ENCODE measurements around the gene HRCT1. TPM values are rescaled to one million over a fixed set of nuclear protein-coding genes. Genes with fewer than 3 reads are reported as not detected.

Gene HRCT1
- total and polyA plus RNA-seq, 2 experiments from 2014 or later = not detected

DNA sequence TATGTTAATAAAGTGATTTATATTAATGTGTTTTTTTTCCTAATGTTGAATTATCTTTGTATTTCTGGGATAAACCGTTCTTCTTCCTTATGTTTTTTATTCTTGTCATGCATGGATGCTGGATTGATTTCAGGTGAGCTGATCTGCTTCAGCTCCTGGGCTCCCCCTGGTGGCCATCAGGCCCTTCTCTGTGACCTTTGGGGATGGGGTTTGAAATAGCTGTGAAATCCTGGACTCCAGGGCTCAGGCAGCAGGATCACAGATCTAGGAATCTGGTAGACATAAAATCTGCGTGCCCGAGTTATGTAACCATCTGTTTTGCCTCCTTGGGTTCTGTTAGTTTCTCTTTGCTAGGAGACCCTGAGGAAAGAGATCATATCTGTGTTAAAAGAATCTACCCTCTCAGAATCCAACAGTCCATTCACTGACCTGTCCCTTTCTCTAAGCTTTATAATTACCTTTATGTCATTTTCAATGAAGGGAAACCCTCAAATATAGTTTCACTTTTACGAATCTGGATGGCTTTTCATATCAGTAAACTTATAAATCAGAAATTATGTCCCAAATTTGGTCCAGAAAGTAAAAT is 23.6 kb upstream of the HRCT1 start:
- Histone ChIP-seq H4K20me1 (replicated peaks; ENCODE audit: insufficient read depth) (no peaks in the 10 kb centered on the region), H3K79me2 (replicated peaks; ENCODE audit: insufficient read depth) (no peaks in the 10 kb centered on the region), H2AFZ (no peak overlapping the region), H3K4me3 (no peak overlapping the region), H3K36me3 (ENCODE audit: insufficient read depth) (no peaks in the 10 kb centered on the region), H3K4me1 (ENCODE audit: insufficient read depth) (no peaks in the 10 kb centered on the region), H3F3A (replicated peaks; ENCODE audit: low read depth) (no peaks in the 10 kb centered on the region), H3K27ac (ENCODE audit: low read depth) (no peak overlapping the region), H3K9me2 (ENCODE audit: insufficient read depth) (no peaks in the 10 kb centered on the region), H3K27me3 (ENCODE audit: insufficient read depth) (no peaks in the 10 kb centered on the region), H3K4me2 (no peak overlapping the region)
- peaks cover 3% of the 10 kb centered on the region for H3K4me1 Mint-ChIP-seq
- H3K27ac Mint-ChIP-seq = no peak overlapping the region
- H3K9me3 Mint-ChIP-seq = peaks cover 4% of the 10 kb centered on the region
- DNase-seq (ENCODE audit: low spot score) (peak; percentile 91), ATAC-seq (peak; percentile 96)
- TF ChIP-seq, protein P1, sequence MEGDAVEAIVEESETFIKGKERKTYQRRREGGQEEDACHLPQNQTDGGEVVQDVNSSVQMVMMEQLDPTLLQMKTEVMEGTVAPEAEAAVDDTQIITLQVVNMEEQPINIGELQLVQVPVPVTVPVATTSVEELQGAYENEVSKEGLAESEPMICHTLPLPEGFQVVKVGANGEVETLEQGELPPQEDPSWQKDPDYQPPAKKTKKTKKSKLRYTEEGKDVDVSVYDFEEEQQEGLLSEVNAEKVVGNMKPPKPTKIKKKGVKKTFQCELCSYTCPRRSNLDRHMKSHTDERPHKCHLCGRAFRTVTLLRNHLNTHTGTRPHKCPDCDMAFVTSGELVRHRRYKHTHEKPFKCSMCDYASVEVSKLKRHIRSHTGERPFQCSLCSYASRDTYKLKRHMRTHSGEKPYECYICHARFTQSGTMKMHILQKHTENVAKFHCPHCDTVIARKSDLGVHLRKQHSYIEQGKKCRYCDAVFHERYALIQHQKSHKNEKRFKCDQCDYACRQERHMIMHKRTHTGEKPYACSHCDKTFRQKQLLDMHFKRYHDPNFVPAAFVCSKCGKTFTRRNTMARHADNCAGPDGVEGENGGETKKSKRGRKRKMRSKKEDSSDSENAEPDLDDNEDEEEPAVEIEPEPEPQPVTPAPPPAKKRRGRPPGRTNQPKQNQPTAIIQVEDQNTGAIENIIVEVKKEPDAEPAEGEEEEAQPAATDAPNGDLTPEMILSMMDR (conservative IDR thresholded peaks at IDR 0.05; ENCODE audit: low read depth in 2 of 2) = peak; percentile 96 to 100
- TF ChIP-seq, protein P2, sequence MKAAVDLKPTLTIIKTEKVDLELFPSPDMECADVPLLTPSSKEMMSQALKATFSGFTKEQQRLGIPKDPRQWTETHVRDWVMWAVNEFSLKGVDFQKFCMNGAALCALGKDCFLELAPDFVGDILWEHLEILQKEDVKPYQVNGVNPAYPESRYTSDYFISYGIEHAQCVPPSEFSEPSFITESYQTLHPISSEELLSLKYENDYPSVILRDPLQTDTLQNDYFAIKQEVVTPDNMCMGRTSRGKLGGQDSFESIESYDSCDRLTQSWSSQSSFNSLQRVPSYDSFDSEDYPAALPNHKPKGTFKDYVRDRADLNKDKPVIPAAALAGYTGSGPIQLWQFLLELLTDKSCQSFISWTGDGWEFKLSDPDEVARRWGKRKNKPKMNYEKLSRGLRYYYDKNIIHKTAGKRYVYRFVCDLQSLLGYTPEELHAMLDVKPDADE (IDR thresholded peaks at IDR 0.05) = no peak
- no peak overlapping the region for H3K4me3 Mint-ChIP-seq
- H3K36me3 Mint-ChIP-seq (ENCODE audit: low read depth) = no peaks in the 10 kb centered on the region
- peaks cover 10% of the 10 kb centered on the region for H3K27me3 Mint-ChIP-seq (ENCODE audit: insufficient read depth, low read depth, poor library complexity)

DNA sequence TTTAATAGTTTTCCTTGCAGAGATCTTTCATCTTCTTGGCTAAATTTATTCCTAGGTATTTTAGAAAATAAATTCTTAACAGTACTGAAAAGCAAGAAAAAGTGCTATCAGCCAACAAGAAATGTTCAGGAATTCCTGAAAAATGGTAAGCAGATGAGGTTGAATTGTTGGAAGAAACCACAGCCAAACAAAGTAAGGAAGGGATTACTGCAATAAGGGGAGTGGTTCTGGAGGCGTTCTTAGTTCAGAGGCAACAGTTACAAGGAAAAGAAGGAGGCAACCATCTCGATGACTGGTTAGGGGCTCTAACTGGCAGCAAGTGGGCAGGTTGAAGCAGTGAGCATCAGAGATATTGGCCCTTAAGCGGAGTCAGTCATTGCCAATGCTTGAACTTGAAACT is 23.0 kb upstream of the HRCT1 start:
- Histone ChIP-seq H3K79me2 (replicated peaks; ENCODE audit: insufficient read depth) (no peaks in the 10 kb centered on the region), H3K4me3 (no peak overlapping the region), H3K27ac (ENCODE audit: low read depth) (no peak overlapping the region), H3K4me1 (ENCODE audit: insufficient read depth) (no peaks in the 10 kb centered on the region), H3K36me3 (ENCODE audit: insufficient read depth) (no peaks in the 10 kb centered on the region), H4K20me1 (replicated peaks; ENCODE audit: insufficient read depth) (no peaks in the 10 kb centered on the region), H3K27me3 (ENCODE audit: insufficient read depth) (no peaks in the 10 kb centered on the region), H3K9me2 (ENCODE audit: insufficient read depth) (no peaks in the 10 kb centered on the region), H3K4me2 (no peak overlapping the region), H3F3A (replicated peaks; ENCODE audit: low read depth) (no peaks in the 10 kb centered on the region), H2AFZ (no peak overlapping the region)
- Mint-ChIP-seq H3K36me3 (ENCODE audit: low read depth) (no peaks in the 10 kb centered on the region), H3K4me1 (peaks cover 3% of the 10 kb centered on the region), H3K27ac (no peak overlapping the region), H3K27me3 (ENCODE audit: insufficient read depth, low read depth, poor library complexity) (peaks cover 10% of the 10 kb centered on the region), H3K9me3 (no peaks in the 10 kb centered on the region; the same call in 2 of the 3 replicates), H3K4me3 (no peak overlapping the region)
- DNase-seq (ENCODE audit: low spot score) (no peak), ATAC-seq (no peak; the same call in 2 of the 3 replicates)
- no peak for TF ChIP-seq ZNF114 (CRISPR knock-in tag; IDR thresholded peaks at IDR 0.05)
- TF ChIP-seq EZH2phosphoT487 (IDR thresholded peaks at IDR 0.05; ENCODE audit: unreplicated experiment) = no peak
- no peak for TF ChIP-seq POLR2AphosphoS5 (IDR thresholded peaks at IDR 0.05; ENCODE audit: low read depth)
- TF ChIP-seq, protein P3, sequence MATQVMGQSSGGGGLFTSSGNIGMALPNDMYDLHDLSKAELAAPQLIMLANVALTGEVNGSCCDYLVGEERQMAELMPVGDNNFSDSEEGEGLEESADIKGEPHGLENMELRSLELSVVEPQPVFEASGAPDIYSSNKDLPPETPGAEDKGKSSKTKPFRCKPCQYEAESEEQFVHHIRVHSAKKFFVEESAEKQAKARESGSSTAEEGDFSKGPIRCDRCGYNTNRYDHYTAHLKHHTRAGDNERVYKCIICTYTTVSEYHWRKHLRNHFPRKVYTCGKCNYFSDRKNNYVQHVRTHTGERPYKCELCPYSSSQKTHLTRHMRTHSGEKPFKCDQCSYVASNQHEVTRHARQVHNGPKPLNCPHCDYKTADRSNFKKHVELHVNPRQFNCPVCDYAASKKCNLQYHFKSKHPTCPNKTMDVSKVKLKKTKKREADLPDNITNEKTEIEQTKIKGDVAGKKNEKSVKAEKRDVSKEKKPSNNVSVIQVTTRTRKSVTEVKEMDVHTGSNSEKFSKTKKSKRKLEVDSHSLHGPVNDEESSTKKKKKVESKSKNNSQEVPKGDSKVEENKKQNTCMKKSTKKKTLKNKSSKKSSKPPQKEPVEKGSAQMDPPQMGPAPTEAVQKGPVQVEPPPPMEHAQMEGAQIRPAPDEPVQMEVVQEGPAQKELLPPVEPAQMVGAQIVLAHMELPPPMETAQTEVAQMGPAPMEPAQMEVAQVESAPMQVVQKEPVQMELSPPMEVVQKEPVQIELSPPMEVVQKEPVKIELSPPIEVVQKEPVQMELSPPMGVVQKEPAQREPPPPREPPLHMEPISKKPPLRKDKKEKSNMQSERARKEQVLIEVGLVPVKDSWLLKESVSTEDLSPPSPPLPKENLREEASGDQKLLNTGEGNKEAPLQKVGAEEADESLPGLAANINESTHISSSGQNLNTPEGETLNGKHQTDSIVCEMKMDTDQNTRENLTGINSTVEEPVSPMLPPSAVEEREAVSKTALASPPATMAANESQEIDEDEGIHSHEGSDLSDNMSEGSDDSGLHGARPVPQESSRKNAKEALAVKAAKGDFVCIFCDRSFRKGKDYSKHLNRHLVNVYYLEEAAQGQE (IDR thresholded peaks at IDR 0.05; ENCODE audit: unreplicated experiment) = no peak
- TF ChIP-seq, protein P2 (IDR thresholded peaks at IDR 0.05) = no peak
- no peak for TF ChIP-seq STAT1 (IDR thresholded peaks at IDR 0.05; ENCODE audit: unreplicated experiment)
- no peak for TF ChIP-seq ZNF331 (CRISPR knock-in tag; IDR thresholded peaks at IDR 0.05; ENCODE audit: low read depth)
- TF ChIP-seq CREB1 (CRISPR knock-in tag; IDR thresholded peaks at IDR 0.05; ENCODE audit: low read depth) = no peak
